ENCODE measurements around the gene ABCC1. TPM values are rescaled to one million over a fixed set of nuclear protein-coding genes. Genes with fewer than 3 reads are reported as not detected.
A peak's percentile ranks its signal among the peaks of the same experiment; 100 is the strongest.
"Not testable (repeated sequence)": the region's sequence is repeated elsewhere in the genome, so short reads cannot be mapped to it uniquely, and the experiment has no call there.

The ABCC1 gene
- polyA plus RNA-seq, 1 experiment, result 69.7 TPM

GRCh38 chr16:15979801-15980200, 30.4 kb downstream of the ABCC1 start:
- ChIA-PET CTCF (no interaction called here), POLR2A (no interaction called here)
- no peak overlapping the region for H3K4me3 ChIP-seq (ENCODE audit: low read depth, low read length)
- DNase-seq (ENCODE audit: low read depth, low spot score), result no peak
- no peaks in the 10 kb centered on the region for H3K27me3 ChIP-seq (ENCODE audit: control insufficient read depth, insufficient read depth, low read length)
- H3K9me3 ChIP-seq (ENCODE audit: control insufficient read depth, insufficient read depth, low read length), result peaks cover 12% of the 10 kb centered on the region
- H3K27ac ChIP-seq (ENCODE audit: low read depth, low read length), result no peak overlapping the region
- no peak for TF ChIP-seq CTCF (IDR thresholded peaks at IDR 0.05; ENCODE audit: low read depth, low read length)

- Histone ChIP-seq H3K27ac (ENCODE audit: low read depth, low read length) (no peak overlapping the region), H3K4me3 (ENCODE audit: low read depth, low read length) (no peak overlapping the region), H3K27me3 (ENCODE audit: control insufficient read depth, insufficient read depth, low read length) (no peaks in the 10 kb centered on the region), H3K9me3 (ENCODE audit: control insufficient read depth, insufficient read depth, low read length) (peaks cover 12% of the 10 kb centered on the region)
- ChIA-PET POLR2A (no interaction called here), CTCF (no interaction called here)
- DNase-seq (ENCODE audit: low read depth, low spot score), result no peak
- TF ChIP-seq CTCF (IDR thresholded peaks at IDR 0.05; ENCODE audit: low read depth, low read length), result no peak
Observed at GRCh38 chr16:15980329-15980728, 30.9 kb downstream of the ABCC1 start.

- Histone ChIP-seq H3K27me3 (ENCODE audit: control insufficient read depth, insufficient read depth, low read length) (no peaks in the 10 kb centered on the region), H3K27ac (ENCODE audit: low read depth, low read length) (no peak overlapping the region), H3K4me3 (ENCODE audit: low read depth, low read length) (no peak overlapping the region), H3K9me3 (ENCODE audit: control insufficient read depth, insufficient read depth, low read length) (peaks cover 12% of the 10 kb centered on the region)
- no peak for DNase-seq (ENCODE audit: low read depth, low spot score)
- no peak for TF ChIP-seq CTCF (IDR thresholded peaks at IDR 0.05; ENCODE audit: low read depth, low read length)
- POLR2A ChIA-PET, result no interaction called here
- CTCF ChIA-PET, result no interaction called here
Observed at GRCh38 chr16:15981382-15981781, 32.0 kb downstream of the ABCC1 start.

GRCh38 chr16:15982194-15982915, 32.9 kb downstream of the ABCC1 start:
- H3K27ac ChIP-seq (ENCODE audit: low read depth, low read length); DNase-seq (ENCODE audit: low read depth, low spot score); H3K4me3 ChIP-seq (ENCODE audit: low read depth, low read length); H3K27me3 ChIP-seq (ENCODE audit: control insufficient read depth, insufficient read depth, low read length): not testable (repeated sequence)
- peaks cover 12% of the 10 kb centered on the region for H3K9me3 ChIP-seq (ENCODE audit: control insufficient read depth, insufficient read depth, low read length)
- CTCF ChIA-PET, result interaction anchor here (0.5 to 0.6 kb wide), 2 partner anchors 111 to 149 kb away, joined by 3 to 7 read pairs; no protein-coding TSS in a partner anchor
- POLR2A ChIA-PET, result interaction anchor here (0.6 kb wide), 1 partner anchor 13 kb away, joined by 4 read pairs; no protein-coding TSS in a partner anchor

- Histone ChIP-seq H3K27me3 (ENCODE audit: control insufficient read depth, insufficient read depth, low read length) (no peaks in the 10 kb centered on the region), H3K27ac (ENCODE audit: low read depth, low read length) (peak overlapping the region; percentile 23), H3K4me3 (ENCODE audit: low read depth, low read length) (no peak overlapping the region), H3K9me3 (ENCODE audit: control insufficient read depth, insufficient read depth, low read length) (peaks cover 12% of the 10 kb centered on the region)
- no peak for DNase-seq (ENCODE audit: low read depth, low spot score)
- POLR2A ChIA-PET, result interaction anchor here (0.5 to 1.0 kb wide), 2 partner anchors 13 to 34 kb away, joined by 3 read pairs; no protein-coding TSS in a partner anchor
- CTCF ChIA-PET, result no interaction called here
- TF ChIP-seq CTCF (IDR thresholded peaks at IDR 0.05; ENCODE audit: low read depth, low read length), result no peak
Observed at GRCh38 chr16:15983898-15984297, 34.5 kb downstream of the ABCC1 start.

Data from AG04450 (cell line).